GM21723 (cell line): ENCODE results near the gene SLC1A2.

Source experiments
- ATAC-seq: cut with Tn5 transposase; IDR thresholded peaks from one replicate; pipeline ENCODE4 v1.9.1; 2021; ENCODE audit warnings: mild to moderate bottlenecking, moderate library complexity; ENCODE audit not compliant: unreplicated experiment

SLC1A2 gene

DNA sequence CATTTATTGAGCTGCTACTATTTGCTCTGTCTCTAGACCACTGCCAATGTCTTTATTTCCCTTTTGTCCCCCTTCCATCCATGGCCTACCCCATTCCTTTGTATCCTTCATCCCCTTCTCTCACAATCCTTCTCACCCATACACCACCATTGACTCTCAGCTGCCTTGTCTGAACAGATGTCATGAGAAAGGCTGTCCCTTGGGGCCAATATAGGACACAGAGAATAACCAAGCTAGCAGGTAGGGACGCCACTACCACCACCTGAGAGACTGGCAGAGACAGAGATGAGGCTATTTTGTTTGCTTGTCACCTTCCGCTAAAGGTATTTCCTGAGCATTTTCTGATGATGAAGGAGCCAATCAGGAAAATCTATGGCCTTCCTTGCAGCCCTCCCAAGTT, 141.5 kb downstream of the SLC1A2 start:
- no peak for ATAC-seq

DNA sequence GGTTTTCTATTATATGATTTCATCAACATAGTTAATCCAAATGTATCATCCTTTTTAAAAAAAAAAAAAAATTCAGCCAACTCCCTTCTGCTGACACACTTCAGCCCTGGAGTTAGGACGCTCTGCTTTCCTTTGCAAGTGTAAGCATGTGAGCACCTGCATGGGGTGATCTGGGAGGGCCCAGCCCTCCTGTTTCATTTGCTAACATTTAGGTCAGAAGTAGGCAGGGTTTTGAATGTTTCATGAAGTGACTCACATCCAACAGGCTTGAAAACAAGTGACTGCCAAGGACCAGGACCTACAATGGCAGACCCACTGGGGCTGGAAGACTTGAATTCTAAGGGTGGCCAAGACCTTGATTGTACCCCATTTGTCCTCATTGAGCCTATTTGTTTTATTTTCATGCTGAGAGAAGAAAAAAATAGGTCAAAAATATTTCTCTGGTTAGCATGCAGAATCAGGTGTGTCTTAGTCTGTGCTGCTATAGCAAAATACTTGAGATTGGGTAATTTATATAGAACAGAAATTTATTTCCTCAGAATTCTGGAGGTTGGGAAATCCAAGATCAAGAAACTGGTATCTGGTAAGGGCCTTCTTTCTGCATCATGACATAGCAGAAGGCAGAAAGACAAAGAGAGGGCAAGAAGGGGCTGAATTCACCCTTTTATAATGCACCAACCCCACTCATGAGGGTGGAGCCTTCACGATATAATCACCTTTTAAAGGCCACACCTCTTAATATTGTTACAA, 142.8 kb downstream of the SLC1A2 start:
- no peak for ATAC-seq

DNA sequence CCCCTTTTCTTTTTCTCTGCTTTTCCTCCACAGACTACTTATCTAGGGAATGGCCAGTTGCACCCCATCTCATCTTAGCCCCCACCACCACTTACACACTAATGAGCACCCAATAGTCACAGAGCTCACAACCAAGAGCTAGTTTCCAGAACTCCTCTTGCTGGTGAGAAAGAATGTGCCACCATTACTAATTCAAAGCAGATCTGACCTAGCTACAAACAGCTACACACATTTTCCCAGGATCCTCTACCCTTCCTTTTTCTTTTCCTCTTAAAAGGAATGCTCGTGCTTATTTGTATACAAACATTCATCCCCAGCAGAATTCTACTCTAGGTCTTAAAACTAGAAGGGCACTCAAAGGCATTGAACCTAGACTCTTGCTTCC, 143.6 kb downstream of the SLC1A2 start:
- ATAC-seq: no peak

DNA sequence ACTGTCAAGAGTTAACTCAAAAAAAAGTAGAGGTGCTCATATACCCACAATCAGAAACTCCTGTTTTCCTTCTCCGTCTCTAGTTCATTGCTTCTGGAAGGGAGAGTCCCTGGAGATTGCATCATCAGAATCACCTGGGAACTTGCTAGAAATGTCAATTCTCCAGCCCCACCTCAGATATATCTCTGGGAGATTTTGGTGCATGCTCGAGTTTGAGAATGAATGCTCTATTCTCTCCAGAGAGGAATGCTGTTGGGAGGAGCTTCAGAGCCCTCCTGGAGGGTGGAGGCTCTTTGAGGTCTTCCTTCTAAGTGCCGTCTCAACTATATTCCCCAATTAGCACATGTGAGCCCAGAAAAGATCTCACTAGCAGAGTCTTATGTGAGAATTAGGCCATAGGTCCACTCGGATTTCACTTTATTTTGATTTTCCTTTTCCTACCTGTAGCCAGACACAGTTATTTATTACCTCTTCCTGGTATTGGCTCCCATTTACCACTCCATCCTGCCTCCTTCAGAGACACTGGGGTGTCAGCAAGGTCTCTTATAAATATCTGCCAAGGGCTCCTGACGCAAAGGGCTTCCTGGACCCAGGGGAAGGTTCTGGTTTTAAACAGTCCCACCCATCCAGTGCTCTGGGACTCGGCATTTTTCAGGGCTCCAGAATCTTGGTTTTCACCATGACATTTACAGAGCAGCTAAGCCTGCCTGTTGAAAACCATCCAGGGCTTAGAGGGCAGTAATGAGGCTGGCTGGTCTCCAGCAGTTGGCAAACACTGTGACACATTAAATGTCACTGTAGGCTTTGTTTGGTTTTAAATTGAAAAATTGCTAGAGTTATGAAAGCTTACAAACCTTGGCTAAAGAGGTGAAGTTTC, 144.2 kb downstream of the SLC1A2 start:
- ATAC-seq: no peak

DNA sequence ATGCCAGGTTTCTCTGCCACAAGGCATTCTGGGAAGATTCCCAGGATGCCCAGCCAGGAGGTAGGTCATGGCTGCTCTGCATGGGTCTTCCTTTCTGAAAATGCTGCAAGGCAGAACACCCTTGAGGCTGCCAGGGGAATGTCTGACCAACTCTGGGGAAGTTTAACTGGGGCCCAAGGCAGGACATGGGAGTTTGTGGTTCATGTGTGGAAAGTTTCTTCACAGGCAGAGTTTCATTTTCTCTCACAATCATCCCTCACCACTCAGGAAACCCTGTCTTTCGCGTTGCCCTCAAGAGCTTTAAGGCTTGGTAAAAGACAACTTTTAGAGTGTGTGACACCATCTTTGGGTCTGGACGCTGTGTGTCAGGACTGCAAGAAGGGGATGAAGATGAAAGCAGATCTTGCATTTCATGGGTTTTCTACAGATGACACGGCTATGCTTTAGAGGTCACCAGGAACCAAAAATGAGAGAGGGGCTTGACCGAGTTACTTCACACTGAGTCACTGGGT, 146.9 kb downstream of the SLC1A2 start:
- ATAC-seq: peak; percentile 92

DNA sequence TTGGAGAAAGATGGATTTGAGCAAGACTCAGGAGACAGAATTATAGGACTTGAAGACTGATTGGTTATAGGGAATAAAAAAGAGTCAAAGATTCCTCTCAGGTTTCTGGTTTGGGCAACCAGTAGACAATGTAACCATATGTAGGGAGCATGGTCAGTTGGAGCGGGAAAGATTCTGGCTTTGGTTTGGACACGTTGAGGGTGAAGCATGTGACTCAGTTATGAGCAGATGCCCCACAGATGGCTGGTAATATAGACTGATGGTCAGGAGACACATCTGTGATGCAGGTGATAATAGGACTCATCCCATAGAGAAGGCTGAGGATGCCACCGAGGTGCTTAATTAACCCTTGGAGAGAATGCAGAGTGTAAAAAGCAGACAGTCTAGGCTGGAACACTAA, 148.3 kb downstream of the SLC1A2 start:
- no peak for ATAC-seq

DNA sequence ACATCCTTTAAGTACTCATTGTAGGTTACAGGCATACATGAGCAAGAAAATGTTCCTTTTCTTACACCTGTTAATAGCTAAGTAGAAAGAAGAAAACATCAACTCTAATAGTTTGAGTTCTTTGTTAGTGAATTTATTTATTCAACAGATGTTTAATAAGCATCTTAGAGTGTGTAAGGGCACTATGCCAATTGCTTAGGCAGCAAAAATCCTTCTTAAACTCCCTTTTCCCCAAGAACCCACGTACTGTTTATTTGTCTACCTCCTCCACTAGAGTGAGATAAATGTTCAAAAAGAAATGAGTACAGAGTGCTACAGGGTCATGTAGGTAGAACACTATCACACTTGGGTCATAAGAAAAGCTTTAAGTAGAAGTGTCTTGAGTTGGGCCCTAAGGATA, 149.0 kb downstream of the SLC1A2 start:
- no peak for ATAC-seq

DNA sequence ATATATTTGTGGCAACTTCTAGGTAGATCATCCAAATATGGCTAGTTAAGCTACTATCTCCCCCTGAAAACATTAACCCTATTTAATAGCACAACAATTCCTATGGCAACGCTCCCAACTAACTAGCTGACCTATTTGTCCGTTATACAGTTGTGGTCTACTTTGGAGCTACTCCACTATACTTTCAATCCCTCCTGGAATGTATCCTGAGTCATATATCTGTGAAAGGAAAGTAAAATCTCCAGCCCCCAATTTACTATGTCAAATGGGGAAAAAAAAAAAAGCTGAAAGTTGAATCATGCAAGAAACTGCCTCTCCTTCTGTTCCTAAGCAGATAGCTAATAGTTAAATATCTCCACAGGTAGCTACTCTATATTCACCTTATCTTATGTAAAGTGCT, 151.9 kb downstream of the SLC1A2 start:
- ATAC-seq: no peak

DNA sequence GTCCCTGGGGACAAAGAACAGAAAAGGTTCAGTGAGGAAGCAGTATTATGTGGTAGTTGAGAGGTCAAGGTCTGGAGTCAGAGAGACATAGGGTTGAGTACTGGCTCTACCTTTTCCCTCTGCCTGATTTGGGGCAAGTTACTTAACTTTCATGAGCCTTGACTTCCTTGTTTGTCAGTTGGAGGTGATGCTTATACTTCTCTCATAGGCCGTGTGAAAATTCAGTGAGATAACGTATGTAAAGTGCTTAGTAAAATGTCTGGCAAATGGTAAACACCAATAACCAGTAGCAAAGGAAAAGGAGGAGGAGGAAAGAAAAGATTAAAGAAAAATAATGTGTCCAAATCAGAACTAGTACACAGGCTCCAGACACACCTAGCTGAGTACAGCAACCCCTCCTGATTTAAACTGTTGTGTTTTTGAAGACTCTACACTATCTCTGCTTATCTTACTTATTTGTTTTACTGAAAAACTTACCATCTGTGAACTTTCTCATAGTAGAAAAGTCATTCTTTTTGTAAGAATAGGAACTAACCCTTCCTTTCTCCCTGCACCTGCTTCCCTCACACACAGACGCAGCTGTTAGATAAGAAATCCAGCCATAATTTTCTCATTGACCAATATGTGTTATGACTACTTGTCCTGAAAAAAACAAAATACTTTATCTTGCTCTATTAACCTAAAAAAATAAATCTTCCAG, 153.5 kb downstream of the SLC1A2 start:
- ATAC-seq: no peak

DNA sequence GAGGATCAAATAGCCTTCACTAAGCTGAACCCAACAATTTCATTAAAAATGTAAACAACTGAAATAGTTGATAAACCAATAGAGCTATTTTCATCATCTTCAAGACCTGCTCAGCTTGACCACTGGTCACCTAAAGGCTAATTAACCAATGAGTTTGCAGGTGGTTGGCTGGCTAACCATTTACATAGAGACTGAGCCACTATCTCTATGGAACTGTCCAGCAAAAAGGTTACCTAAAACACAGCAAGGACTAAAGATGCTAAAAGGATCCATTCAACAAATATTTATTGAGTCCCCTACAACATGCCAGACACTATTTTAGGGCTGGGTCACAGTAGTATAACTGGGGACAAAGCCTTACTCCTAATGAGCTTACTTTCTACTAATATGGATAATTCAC, 156.6 kb downstream of the SLC1A2 start:
- no peak for ATAC-seq

DNA sequence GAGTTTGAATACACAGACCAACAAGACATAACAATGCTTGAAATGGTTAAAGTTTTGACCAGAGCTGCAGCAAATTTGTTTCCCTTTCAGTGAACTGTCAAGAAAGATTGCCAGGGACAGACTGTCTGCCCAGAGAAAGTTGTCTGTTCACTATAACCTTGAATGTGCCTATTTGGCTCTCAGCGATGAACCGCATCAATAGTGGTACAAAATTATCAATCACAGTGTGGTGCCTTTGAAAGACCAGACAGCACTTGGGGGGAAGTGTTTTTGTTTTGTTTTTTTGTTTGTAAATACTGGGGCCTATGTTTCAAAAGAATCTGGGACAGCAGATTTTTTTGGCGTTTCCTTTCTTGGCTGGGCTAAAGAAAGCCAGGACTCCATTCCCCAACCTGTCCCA, 157.3 kb downstream of the SLC1A2 start:
- ATAC-seq: no peak

DNA sequence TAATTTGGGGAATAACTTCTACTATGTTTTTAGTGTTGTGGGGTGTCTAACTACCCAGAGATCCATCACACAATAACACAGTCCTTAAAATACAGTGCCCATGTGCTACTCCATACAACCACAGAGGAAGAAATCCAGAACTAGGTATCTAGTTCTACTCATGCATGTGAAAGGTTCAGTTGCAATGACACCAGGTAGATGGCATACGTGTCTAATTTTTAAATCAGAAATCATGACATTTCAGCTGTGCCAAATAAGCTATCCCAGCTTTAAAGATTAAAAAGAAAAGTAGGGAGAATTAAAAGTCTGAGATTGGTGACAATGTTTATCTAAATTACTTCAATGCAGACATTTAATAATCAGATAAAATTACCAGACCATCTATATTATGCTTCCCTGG, 158.2 kb downstream of the SLC1A2 start:
- ATAC-seq: no peak

DNA sequence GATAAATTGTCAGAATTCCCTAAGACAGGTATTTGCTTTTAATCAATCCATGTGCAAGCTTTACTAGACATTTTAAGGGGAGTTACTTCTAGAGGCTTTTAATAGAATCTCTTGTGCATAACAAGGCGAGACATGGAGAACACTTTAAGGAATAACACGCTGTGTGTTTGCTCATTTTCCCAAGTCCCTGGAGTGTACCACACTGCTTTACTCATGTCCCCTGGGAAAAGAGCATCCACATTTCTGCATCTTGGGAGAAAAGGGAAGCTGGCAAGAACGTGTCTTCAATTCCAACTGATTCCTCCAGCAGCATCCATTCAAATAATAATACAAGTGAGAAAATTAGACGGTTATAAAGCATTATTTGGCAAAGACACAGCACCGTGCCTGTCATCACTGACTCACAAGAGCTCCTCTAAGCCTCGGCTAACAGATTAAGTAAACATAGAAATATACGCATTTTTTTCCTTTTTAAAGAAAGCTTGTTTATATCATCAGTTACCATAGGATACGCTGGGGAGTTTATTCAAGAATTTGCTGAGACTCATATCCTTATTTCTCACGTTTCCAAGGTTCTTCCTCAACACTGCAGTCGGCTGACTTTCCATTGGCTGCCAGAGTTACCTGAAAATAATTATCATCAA, 158.9 kb downstream of the SLC1A2 start:
- no peak for ATAC-seq

DNA sequence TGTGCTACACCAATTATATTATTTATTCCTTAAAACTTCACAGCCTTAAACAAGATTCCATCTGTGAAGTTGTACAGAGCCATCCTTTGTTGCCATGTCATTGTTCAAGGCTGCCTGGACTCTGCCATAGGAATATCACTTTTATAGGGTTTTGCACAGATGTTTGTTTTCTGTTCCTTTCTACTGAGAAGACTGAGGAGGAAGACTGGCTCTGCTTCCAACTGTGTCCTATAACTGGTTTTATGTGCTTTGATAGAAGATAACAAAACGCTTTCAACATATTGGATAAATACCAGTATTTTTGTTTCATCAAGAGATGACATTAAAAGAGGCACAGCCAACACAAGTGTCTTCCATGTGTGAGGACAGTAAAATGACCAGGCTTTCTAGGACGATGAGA, 159.8 kb downstream of the SLC1A2 start:
- ATAC-seq: no peak

DNA sequence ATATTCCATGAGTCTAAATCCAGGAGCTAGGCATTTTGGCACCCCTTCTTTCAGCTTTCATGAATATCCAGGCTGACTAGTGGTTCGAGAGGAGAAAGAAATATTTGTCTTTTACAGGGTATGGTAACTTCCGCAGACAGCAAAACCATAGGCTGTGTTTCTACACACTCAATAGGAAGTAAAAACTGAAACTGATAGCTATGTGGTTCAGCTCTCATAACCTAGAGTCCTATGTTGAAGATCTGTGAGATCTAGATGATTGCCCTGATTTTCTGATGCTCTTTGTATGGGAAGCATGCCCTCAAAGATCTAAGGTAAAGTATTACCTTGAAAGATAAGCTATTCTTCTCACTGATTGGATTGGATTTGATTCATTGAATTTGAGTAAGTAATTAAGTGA, 162.1 kb downstream of the SLC1A2 start:
- ATAC-seq: peak; percentile 99

DNA sequence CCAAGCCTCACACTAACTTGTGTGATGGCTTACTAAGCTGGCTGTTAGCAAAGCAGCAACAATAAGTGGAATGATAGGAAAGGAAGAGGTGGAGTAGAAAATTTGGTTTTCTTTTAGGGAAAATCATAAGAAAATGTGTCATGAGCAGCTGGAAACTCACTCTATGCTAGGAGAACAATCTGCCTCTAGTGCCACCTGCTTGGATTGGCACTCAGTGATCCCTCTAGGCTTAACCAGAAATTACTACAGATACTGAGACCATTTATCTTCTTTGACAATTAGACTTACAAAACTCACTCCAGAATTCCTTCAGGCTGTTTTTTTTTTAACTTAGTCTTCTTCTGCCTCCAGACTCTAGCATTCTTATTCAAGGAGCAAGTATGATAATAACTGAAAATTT, 163.1 kb downstream of the SLC1A2 start:
- ATAC-seq: no peak

DNA sequence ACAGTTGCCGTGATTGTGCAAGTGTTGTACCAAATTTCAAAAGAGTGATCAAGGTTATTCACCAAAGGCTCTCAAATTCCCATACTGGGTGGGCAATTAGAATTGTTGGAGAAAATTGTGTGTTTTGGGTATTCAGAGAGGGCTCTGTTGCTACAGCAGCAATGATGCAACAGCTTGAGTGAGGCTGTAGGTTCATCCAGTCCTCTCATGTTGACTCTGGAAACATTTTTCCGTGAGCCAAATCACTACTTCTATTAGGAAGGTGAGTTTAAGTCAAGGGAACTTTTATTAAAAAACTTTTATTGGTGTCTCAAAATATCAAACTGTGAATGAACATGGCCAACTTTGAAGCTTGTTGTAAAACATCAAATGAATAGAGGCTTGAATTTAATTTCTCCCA, 163.8 kb downstream of the SLC1A2 start:
- no peak for ATAC-seq

DNA sequence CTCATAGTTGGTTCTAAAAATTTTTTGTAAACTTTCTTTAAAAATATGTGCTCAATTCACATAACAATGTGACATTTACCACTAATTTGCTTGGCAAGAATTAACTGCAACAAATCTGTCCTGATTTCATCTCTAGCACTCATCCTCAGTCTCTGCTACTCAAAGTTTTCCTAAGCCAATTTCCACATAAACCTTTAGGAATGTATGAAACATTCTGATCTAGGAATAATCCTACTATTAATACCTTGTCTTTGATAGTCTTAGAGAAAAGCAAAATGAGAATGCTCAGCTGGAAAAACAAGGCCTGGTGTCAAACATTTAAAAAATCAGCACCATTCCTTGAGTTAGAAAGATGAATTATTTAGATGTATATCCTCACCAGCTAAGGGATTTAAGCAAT, 166.1 kb downstream of the SLC1A2 start:
- no peak for ATAC-seq

DNA sequence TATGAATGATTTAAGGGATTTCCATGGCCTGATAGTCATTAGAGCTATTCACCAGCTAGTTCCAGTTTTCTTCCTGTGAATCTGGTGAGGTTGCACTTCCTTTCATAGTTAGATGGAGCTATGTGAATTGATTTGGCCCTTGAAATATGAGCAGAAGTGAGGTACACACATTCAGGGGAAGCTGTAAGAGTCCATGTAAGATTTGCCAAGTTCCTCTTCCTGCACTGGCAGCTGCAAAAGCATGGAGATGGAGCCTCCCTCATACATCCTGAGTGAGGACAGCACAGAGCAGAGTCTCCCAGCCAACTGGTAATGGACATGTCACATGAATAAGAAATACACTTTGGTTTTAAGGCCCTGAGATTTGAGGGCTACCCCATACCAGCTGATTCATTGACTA, 168.7 kb downstream of the SLC1A2 start:
- ATAC-seq: no peak

DNA sequence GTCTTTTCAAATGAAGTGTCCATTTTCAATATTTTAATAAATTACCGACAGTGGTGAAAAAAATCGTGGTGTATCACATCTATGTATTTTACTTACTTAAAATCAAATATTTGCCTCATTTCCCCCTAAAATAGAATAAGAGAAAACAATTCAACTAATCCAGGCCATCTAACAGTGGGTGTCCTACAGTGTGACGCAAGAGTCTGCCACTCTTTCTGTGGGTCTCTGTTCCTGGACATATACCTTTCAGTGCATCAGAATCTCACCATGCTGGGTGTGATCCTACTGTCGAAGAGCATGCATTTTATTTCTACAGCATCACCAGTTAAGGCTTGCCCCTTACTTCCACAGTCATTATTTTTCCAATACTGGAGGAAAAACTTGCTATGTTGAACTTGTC, 169.2 kb downstream of the SLC1A2 start:
- no peak for ATAC-seq
